EH (cell line): ENCODE data around the gene PTPRH.

ENCODE experiments used
- DNase-seq: peaks from one replicate; pipeline ENCODE4 v3.0.0-alpha.2; 2015; ENCODE audit warnings: low read depth

Gene PTPRH

GRCh38 chr19:55208880-55209692, at the start of gene PTPRH:
Gene PTPRH, minus strand, starts transcription at chr19:55209501. Its CDS starts 68 bp downstream, at chr19:55209433.
- no peak for DNase-seq

GRCh38 chr19:55258476-55258827, 49.2 kb upstream of the PTPRH start:
- no peak for DNase-seq

- DNase-seq: peak; percentile 39
Measured at GRCh38 chr19:55257461-55258420, 48.4 kb upstream of the PTPRH start.

GRCh38 chr19:55256562-55257460, 47.5 kb upstream of the PTPRH start:
- no peak for DNase-seq

GRCh38 chr19:55255618-55256423, 46.5 kb upstream of the PTPRH start:
- peak; percentile 36 for DNase-seq

- DNase-seq: no peak
Measured at GRCh38 chr19:55254625-55254977, 45.3 kb upstream of the PTPRH start.

- DNase-seq: no peak
Measured at GRCh38 chr19:55253842-55254624, 44.7 kb upstream of the PTPRH start.

- no peak for DNase-seq
Measured at GRCh38 chr19:55252760-55253663, 43.7 kb upstream of the PTPRH start.

- no peak for DNase-seq
Measured at GRCh38 chr19:55251341-55252081, 42.2 kb upstream of the PTPRH start.

- DNase-seq: no peak
Measured at GRCh38 chr19:55250262-55251036, 41.1 kb upstream of the PTPRH start.

GRCh38 chr19:55249841-55250240, 40.5 kb upstream of the PTPRH start:
- no peak for DNase-seq

GRCh38 chr19:55248704-55249103, 39.4 kb upstream of the PTPRH start:
- no peak for DNase-seq

- DNase-seq: no peak
Measured at GRCh38 chr19:55248166-55248675, 38.9 kb upstream of the PTPRH start.

GRCh38 chr19:55247621-55248099, 38.4 kb upstream of the PTPRH start:
- peak; percentile 65 for DNase-seq

- no peak for DNase-seq
Measured at GRCh38 chr19:55246462-55247451, 37.5 kb upstream of the PTPRH start.
